NOMO-1 treated with DMSO at 0.1 percent for 48 hours (cell line): ENCODE measurements around the gene OCIAD1.
"Not testable (repeated sequence)": the region's sequence is repeated elsewhere in the genome, so short reads cannot be mapped to it uniquely, and the experiment has no call there.

ENCODE experiments used
- DNase-seq: peaks from one replicate; lab custom pipeline; 2025; ENCODE audit not compliant: unreplicated experiment; lab: John Stamatoyannopoulos, UW

The OCIAD1 gene, protein sequence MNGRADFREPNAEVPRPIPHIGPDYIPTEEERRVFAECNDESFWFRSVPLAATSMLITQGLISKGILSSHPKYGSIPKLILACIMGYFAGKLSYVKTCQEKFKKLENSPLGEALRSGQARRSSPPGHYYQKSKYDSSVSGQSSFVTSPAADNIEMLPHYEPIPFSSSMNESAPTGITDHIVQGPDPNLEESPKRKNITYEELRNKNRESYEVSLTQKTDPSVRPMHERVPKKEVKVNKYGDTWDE

DNA sequence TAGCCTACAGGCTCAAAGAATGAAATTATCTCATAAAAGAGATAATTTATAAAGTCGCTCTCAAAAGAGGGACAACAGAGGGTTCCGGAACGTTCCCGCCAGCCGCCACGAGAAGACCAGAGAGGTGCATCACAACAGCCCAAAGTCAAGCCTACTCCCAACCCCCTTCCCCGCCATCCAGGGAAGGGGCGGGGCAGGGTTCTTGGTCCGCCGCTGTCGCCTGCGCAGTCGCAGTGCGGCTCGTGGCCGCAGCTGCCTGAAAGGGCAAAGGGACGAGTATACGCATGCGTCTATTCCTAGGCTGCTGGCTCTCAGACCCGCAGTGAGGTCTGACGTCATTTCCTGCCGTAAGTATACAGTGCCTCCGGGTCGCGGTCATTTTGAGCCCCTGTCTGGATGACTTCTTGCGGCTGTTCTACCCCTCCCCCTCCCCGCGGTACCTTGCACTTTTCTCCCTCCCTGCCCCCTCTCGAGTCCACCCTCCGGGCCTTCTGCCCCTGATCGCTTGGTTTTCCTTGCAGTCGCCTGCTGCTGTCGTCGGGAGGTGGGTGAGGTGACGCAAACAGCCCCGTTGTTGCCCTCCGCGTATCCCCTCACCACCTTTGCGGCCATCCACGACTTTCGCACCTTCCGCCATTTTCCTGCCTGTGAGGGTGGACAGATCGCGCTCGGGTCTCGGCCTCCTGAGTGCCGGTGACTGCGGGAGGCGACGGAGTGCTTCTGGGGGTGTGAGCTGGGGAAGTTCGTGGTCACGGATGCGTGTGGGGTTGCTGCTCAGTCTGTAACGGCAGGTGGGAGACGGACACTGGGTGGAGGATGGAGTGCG lies at the start of gene OCIAD1:
Gene OCIAD1, plus strand, starts transcription at position 383 of the 826 bp plus-strand sequence. CDS start 1,537 bp downstream, outside the sequence.
- peak; percentile 99 for DNase-seq

DNA sequence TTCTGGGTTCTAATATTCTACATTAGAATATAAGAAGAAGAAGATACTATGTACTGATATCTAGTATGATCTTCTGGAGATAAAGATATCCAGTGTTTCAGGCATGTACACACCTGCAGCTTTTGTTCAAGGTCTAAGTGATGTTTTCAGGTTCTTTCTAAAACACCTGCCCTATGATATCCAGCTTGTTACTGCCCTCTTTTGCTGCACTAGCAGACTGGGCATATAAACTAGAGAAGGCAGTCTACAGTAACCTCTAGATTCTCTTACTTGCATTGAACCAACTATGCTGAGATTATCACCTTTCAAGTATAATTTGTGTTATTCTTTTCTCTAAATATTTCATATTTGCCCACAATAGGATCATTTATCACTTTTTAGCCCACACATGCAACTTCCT lies 48.9 kb upstream of the OCIAD1 start:
- no peak for DNase-seq

- DNase-seq: no peak
These were observed 45.6 kb upstream of the OCIAD1 start for GRCh38 chr4:48785302-48785701.

DNA sequence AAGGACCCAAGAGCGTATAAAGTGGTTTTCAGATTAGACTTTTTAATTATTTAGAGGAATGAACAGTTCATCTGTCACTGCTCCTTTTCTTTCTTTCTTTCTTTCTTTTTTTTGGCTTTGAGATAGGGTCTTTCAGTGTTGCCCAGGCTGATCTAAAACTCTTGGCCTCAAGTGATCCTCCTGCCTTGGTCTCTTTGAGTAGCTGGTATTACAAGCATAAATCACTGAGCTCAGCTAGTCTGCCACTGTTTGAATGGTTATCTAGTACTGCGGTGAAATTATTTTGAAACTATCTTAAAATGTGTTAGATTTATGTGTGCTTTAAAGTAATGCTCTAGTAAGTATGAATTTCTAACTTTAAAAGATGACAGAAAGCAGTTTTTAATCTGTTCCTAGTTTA lies 44.3 kb upstream of the OCIAD1 start:
- no peak for DNase-seq

GRCh38 chr4:48787056-48787455 lies 43.8 kb upstream of the OCIAD1 start:
- DNase-seq: no peak

GRCh38 chr4:48790561-48790960 lies 40.3 kb upstream of the OCIAD1 start:
- no peak for DNase-seq

GRCh38 chr4:48791313-48791712 lies 39.6 kb upstream of the OCIAD1 start:
- no peak for DNase-seq

- DNase-seq: peak; percentile 68
These were observed 38.4 kb upstream of the OCIAD1 start for GRCh38 chr4:48792348-48793006.

DNA sequence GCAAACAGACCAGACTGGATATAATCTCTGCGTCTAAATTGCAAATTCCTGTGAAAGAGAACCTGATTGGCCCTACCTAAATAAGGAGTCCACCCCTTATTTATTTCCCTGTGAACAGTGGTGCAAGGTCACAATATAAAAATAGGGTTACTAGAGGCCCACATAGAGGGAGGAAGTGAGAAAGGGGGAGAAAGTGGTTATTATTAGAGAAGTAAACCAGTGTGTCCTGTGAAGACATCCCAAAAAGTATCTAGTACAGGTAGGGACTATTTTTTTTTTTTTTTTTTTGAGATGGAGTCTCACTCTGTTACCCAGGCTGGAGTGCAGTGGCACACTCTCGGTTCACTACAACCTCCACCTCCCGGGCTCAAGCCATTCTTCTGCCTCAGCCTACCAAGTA lies 35.8 kb upstream of the OCIAD1 start:
- DNase-seq: peak; percentile 38

- peak; percentile 40 for DNase-seq
These were observed 34.5 kb upstream of the OCIAD1 start for GRCh38 chr4:48796191-48796926.

DNA sequence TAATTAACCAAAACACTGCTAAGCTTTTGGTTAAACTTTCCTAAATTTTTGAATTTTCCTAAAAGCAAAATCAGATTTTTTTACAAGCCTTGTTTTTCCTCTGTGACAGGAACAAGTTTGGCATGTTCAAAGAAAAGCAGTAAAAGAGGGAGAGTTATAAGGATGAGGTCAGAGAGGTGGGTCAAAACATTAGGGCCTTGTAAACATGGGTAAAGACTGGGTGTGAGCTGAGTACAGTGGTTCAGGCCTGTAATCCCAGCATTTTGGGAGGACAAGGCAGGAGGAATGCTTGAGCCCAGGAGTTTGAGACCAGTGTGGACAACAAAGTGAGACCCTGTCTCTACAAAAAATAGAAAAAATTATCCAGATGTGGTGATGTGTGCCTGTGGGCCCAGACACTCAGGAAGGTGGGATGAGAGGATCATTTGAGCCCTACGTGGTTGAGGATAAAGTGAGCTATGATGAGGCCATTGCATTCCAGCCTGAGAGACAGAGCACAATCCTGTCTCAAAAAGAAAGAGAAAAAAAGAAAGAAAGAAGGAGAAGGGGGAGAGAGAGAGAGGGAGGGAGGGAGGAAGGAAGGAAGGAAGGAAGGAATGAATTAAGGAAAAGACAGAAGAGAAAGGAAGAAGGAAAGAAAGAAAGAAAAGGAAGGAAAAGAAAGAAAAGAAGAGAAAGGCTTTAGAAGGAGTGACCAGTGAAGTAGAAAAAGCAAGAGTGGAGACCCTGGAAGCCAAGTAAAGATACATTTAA lies 33.8 kb upstream of the OCIAD1 start:
- no peak for DNase-seq

GRCh38 chr4:48798117-48798516 lies 32.8 kb upstream of the OCIAD1 start:
- DNase-seq: no peak

GRCh38 chr4:48799157-48799556 lies 31.7 kb upstream of the OCIAD1 start:
- DNase-seq: no peak

DNA sequence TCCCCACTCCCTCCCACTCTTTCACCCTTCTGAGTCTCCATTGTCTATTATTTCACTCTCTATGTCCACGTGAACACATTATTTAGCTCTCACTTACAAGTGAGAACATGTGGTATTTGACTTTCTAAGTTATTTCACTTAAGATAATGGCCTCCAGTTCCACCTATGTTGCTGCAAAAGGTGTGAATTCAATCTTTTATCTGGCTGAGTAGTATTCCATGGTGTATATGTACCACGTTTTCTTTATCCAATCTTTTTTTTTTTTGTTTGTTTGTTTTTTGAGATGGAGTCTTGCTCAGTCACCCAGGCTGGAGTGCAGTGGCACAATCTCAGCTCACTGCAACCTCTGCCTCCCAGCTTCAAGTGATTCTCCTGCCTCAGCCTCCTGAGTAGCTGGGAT lies 30.7 kb upstream of the OCIAD1 start:
- DNase-seq: not testable (repeated sequence)

- no peak for DNase-seq
These were observed 29.7 kb upstream of the OCIAD1 start for GRCh38 chr4:48801016-48801715.

GRCh38 chr4:48804584-48805301 lies 26.1 kb upstream of the OCIAD1 start:
- peak; percentile 53 for DNase-seq

- no peak for DNase-seq
These were observed 18.0 kb upstream of the OCIAD1 start for GRCh38 chr4:48812866-48813265.

DNA sequence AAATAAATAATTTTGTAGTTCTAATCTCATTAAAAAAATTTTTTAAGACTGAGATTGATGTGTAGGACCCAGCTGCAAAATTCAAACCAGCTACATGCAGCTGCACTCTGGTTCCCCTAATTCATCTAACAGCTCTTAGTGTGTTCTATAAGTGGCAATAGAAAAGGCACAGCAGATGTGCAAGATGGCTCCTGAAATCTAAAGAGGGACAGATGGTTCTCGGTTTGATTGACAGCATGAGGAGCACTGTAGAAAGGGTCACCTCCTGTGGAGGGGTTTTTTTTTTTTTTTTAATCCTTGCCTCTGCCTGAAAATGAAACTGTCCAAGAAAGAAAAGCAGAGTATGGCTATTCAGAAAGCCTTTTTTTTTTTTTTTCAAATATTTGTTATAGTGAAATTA lies 16.9 kb upstream of the OCIAD1 start:
- no peak for DNase-seq

- peak; percentile 49 for DNase-seq
These were observed 15.4 kb upstream of the OCIAD1 start for GRCh38 chr4:48815483-48815882.
